Mucosa of descending colon (tissue), 3 donors: Measurements from ENCODE around the gene SCO1. TPM values are rescaled to one million over a fixed set of nuclear protein-coding genes. Genes with fewer than 3 reads are reported as not detected.
A peak's percentile ranks its signal among the peaks of the same experiment; 100 is the strongest.

Experiments used
- ATAC-seq: fragments of 200-7000 bp; cut with Tn5 transposase; one replicate; pipeline ENCODE4 v1.9.1; 2020; ENCODE audit warnings: mild to moderate bottlenecking, moderate library complexity
- DNase-seq, 3 donors: peaks; one replicate each; pipeline ENCODE4 v3.0.0-alpha.2; 2020
- H3K36me3 ChIP-seq: fragments of 200-600 bp; one replicate; pipeline ENCODE4 v1.8.0; 2021; ENCODE audit warnings: low read depth, mild to moderate bottlenecking
- H3K4me1 ChIP-seq: fragments of 200-600 bp; one replicate; pipeline ENCODE4 v1.8.0; 2021; ENCODE audit warnings: low read depth, mild to moderate bottlenecking
- H3K4me3 ChIP-seq: fragments of 200-600 bp; one replicate; pipeline ENCODE4 v1.8.0; 2021; ENCODE audit warnings: mild to moderate bottlenecking
- H3K9me3 ChIP-seq: fragments of 200-600 bp; one replicate; pipeline ENCODE4 v1.8.0; 2021; ENCODE audit warnings: mild to moderate bottlenecking
- intact Hi-C, 2 donors: fragments of 100-400 bp; cut with DNase I in 1 of 2; cut with micrococcal nuclease in 1 of 2; formaldehyde crosslinking; loops; one replicate each; pipeline versions ENCODE4 v1.11.0 to v1.11.1; 2022; cut with DNase I, micrococcal nuclease
- total RNA-seq, 3 donors: library from RNA; stranded (reverse); fragmentation: NEBNext Ultra II Directional in 2 of 3; extraction: Animal tissue kit (Norgen Biotek cat#: 25700) in 2 of 3; gene quantifications; one replicate each; pipeline versions ENCODE4 v1.2.1 to v1.2.4, GENCODE V29; 2021 to 2023
- TF ChIP-seq, protein P1 (sequence below): fragments of 200-600 bp; IDR thresholded peaks from one replicate; pipeline ENCODE4 v1.8.0; 2022; ENCODE audit warnings: antibody characterized with exemption, mild to moderate bottlenecking
- donor health status: DM: no; HTN: no; CAD: no; lungs with moderate emphysema.
- donor health status: DM: no; HTN: no; CAD: no.
- donor health status: DM: no; HTN: yes; CAD: no.

SCO1 gene
- total RNA-seq, 3 donors from 2014 or later, result 32.1 to 39.0 (median 38.3) TPM

- Histone ChIP-seq H3K36me3 (no peaks in the 10 kb centered on the region), H3K4me1 (peaks cover 20% of the 10 kb centered on the region), H3K9me3 (no peaks in the 10 kb centered on the region), H3K4me3 (no peak overlapping the region)
- TF ChIP-seq, protein P1, sequence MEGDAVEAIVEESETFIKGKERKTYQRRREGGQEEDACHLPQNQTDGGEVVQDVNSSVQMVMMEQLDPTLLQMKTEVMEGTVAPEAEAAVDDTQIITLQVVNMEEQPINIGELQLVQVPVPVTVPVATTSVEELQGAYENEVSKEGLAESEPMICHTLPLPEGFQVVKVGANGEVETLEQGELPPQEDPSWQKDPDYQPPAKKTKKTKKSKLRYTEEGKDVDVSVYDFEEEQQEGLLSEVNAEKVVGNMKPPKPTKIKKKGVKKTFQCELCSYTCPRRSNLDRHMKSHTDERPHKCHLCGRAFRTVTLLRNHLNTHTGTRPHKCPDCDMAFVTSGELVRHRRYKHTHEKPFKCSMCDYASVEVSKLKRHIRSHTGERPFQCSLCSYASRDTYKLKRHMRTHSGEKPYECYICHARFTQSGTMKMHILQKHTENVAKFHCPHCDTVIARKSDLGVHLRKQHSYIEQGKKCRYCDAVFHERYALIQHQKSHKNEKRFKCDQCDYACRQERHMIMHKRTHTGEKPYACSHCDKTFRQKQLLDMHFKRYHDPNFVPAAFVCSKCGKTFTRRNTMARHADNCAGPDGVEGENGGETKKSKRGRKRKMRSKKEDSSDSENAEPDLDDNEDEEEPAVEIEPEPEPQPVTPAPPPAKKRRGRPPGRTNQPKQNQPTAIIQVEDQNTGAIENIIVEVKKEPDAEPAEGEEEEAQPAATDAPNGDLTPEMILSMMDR, result no peak
- ATAC-seq (no peak), DNase-seq (no peak)
- intact Hi-C loops, result loop anchor here in 1 of 2 donors (10.0 kb wide), 1 partner anchor 103 kb away; no protein-coding TSS in a partner anchor
Observed at GRCh38 chr17:10741416-10742135, 44.2 kb upstream of the SCO1 start.

- Histone ChIP-seq H3K36me3 (no peaks in the 10 kb centered on the region), H3K4me1 (peaks cover 11% of the 10 kb centered on the region), H3K4me3 (no peak overlapping the region), H3K9me3 (no peaks in the 10 kb centered on the region)
- TF ChIP-seq, protein P1, result no peak
- DNase-seq, result no peak
- intact Hi-C loops, result loop anchor here in 1 of 2 donors (5.0 kb wide), 1 partner anchor 103 kb away; no protein-coding TSS in a partner anchor
- ATAC-seq, result no peak
Observed at GRCh38 chr17:10739386-10739785, 42.1 kb upstream of the SCO1 start.

DNA sequence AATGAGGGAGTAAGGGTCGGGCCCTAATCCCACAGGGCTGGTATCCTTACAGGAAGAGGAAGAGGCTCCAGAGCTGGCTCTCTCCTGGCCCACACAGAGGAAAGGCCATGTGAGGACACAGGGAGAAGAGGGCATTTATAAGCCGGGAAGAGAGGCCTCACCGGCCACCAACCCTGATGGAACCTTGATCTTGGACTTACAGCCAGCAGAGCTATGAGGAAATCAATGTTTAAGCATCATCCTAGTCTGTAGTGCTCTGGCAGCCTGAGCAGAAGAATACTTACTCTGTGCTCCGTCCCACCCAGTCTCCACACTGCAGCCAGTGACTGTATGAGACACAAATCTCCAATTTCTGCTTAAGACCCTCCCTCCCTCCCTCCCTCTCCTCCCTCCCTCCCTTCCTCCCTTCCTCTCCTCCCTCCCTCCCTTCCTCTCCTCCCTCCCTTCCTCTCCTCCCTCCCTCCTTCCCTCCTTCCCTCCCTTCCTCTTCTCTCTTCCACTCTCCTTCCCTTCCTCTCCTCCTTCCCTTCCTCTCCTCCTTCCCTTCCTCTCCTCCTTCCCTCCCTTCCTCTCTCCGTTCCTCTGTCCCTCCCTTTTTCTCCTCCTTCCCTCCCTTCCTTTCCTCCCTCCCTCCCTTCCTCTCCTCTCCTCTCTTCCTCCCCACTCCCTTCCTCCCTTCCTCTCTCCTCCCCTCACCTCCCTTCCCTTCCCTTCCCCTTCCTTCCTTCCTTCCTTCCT, 41.4 kb upstream of the SCO1 start:
- peak; percentile 55 to 63 (median 59) for DNase-seq
- TF ChIP-seq, protein P1, result no peak
- ATAC-seq, result peak; percentile 59
- Histone ChIP-seq H3K4me1 (peaks cover 11% of the 10 kb centered on the region), H3K36me3 (no peaks in the 10 kb centered on the region), H3K4me3 (no peak overlapping the region), H3K9me3 (no peaks in the 10 kb centered on the region)
- intact Hi-C loops, result loop anchor here in 1 of 2 donors (5.0 kb wide), 1 partner anchor 104 kb away; no protein-coding TSS in a partner anchor

- no peaks in the 10 kb centered on the region for H3K36me3 ChIP-seq
- no peaks in the 10 kb centered on the region for H3K9me3 ChIP-seq
- TF ChIP-seq, protein P1, result no peak
- peaks cover 19% of the 10 kb centered on the region for H3K4me1 ChIP-seq
- ATAC-seq (peak; percentile 16), DNase-seq (peak in 1 of 3 donors; percentile 35)
- intact Hi-C loops, result loop anchor here in 1 of 2 donors (5.0 kb wide), 1 partner anchor 105 kb away; no protein-coding TSS in a partner anchor
- no peak overlapping the region for H3K4me3 ChIP-seq
Observed at GRCh38 chr17:10737736-10738135, 40.4 kb upstream of the SCO1 start.

- TF ChIP-seq, protein P1, result peak; percentile 60
- peaks cover 19% of the 10 kb centered on the region for H3K4me1 ChIP-seq
- no peaks in the 10 kb centered on the region for H3K9me3 ChIP-seq
- no peak overlapping the region for H3K4me3 ChIP-seq
- ATAC-seq (peak; percentile 94), DNase-seq (peak; percentile 82 to 88 (median 84))
- intact Hi-C loops, result loop anchor here in 1 of 2 donors (5.0 kb wide), 1 partner anchor 105 kb away; no protein-coding TSS in a partner anchor
- H3K36me3 ChIP-seq, result no peaks in the 10 kb centered on the region
Observed at GRCh38 chr17:10737168-10737622, 39.9 kb upstream of the SCO1 start.
